Activated gamma-delta T cell (primary cell): Measurements from ENCODE around the gene SMARCC2.
A peak's percentile ranks its signal among the peaks of the same experiment; 100 is the strongest.

ENCODE experiments used
- DNase-seq: peaks from one replicate; lab custom pipeline; 2025; lab: John Stamatoyannopoulos, UW

The SMARCC2 gene

GRCh38 chr12:56152132-56152755 lies 37.0 kb downstream of the SMARCC2 start, which contains the start of gene MYL6B:
Gene MYL6B (plus strand): TSS chr12:56152587. CDS start chr12:56153919, 1,332 bp downstream.
- peak; percentile 87 for DNase-seq

GRCh38 chr12:56151672-56152131 lies 37.6 kb downstream of the SMARCC2 start:
- DNase-seq, result no peak

- no peak for DNase-seq
Measured at GRCh38 chr12:56150563-56150962, 38.7 kb downstream of the SMARCC2 start.

- no peak for DNase-seq
Measured at GRCh38 chr12:56146492-56147460, 42.5 kb downstream of the SMARCC2 start.

GRCh38 chr12:56145217-56145616 lies 44.1 kb downstream of the SMARCC2 start:
- DNase-seq, result no peak

GRCh38 chr12:56143870-56144269 lies 45.4 kb downstream of the SMARCC2 start:
- no peak for DNase-seq

- DNase-seq, result no peak
Measured at GRCh38 chr12:56143217-56143616, 46.1 kb downstream of the SMARCC2 start.

- no peak for DNase-seq
Measured at GRCh38 chr12:56141946-56142784, 47.1 kb downstream of the SMARCC2 start.

GRCh38 chr12:56137853-56138571 lies 51.3 kb downstream of the SMARCC2 start:
- no peak for DNase-seq

GRCh38 chr12:56134897-56135296 lies 54.4 kb downstream of the SMARCC2 start:
- DNase-seq, result no peak

GRCh38 chr12:56130876-56131275 lies 58.4 kb downstream of the SMARCC2 start:
- DNase-seq, result no peak

- no peak for DNase-seq
Measured at GRCh38 chr12:56129942-56130495, 59.3 kb downstream of the SMARCC2 start.

- DNase-seq, result peak; percentile 67
Measured at GRCh38 chr12:56129206-56129941, 59.9 kb downstream of the SMARCC2 start.

- no peak for DNase-seq
Measured at GRCh38 chr12:56128670-56129205, 60.5 kb downstream of the SMARCC2 start.

- peak; percentile 47 for DNase-seq
Measured at GRCh38 chr12:56127888-56128669, 61.2 kb downstream of the SMARCC2 start, which contains the start of gene ESYT1. Gene ESYT1 (plus strand): TSS chr12:56128267. CDS start chr12:56128320, 53 bp downstream.

- no peak for DNase-seq
Measured at GRCh38 chr12:56127485-56127887, 61.8 kb downstream of the SMARCC2 start.

- DNase-seq, result no peak
Measured at GRCh38 chr12:56126732-56127239, 62.5 kb downstream of the SMARCC2 start.

GRCh38 chr12:56124133-56124532 lies 65.2 kb downstream of the SMARCC2 start:
- no peak for DNase-seq

GRCh38 chr12:56122637-56123036 lies 66.6 kb downstream of the SMARCC2 start:
- no peak for DNase-seq
